ENCODE measurements around the gene MYCBP2.

DNA sequence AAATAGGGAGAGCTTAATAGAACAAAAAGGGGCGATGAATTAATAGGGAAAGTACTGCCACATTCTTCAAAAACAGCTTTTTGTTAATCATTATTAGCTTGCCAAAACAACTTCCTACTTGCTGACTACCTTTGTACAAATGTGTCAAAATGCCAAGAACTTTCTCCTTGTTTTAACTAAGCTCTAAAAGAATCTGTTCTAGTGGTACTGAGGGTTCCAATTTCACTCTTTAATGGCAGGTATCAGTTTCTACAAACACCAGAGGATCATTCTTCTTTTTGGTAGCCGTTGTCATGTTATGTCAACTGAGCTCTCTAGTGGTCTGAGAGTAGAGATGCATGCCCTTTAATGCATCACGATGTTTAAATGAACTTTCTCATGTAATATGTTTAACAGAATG lies 270.5 kb downstream of the MYCBP2 start:
- TF ChIP-seq, protein P1, sequence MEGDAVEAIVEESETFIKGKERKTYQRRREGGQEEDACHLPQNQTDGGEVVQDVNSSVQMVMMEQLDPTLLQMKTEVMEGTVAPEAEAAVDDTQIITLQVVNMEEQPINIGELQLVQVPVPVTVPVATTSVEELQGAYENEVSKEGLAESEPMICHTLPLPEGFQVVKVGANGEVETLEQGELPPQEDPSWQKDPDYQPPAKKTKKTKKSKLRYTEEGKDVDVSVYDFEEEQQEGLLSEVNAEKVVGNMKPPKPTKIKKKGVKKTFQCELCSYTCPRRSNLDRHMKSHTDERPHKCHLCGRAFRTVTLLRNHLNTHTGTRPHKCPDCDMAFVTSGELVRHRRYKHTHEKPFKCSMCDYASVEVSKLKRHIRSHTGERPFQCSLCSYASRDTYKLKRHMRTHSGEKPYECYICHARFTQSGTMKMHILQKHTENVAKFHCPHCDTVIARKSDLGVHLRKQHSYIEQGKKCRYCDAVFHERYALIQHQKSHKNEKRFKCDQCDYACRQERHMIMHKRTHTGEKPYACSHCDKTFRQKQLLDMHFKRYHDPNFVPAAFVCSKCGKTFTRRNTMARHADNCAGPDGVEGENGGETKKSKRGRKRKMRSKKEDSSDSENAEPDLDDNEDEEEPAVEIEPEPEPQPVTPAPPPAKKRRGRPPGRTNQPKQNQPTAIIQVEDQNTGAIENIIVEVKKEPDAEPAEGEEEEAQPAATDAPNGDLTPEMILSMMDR (IDR thresholded peaks at IDR 0.05; ENCODE audit: insufficient read depth, low read length, poor library complexity, severe bottlenecking): no peak
- no peak for TF ChIP-seq EZH2phosphoT487 (conservative IDR thresholded peaks at IDR 0.05; ENCODE audit: low read length)
